Cardiac muscle cell (in vitro differentiated cells and primary cell): Measurements from ENCODE around the gene NAA35. TPM values are rescaled to one million over a fixed set of nuclear protein-coding genes. Genes with fewer than 3 reads are reported as not detected.

Source experiments
- DNase-seq, 2 donors: peaks; one replicate each; pipeline versions ENCODE4 v3.0.0 to v3.0.0-alpha.2; 2010 to 2017; ENCODE audit warnings: low read depth in 1 of 2, low spot score in 1 of 2
- H3K27ac ChIP-seq: fragments of 200-600 bp; sonication (generic); 2 replicates; pipeline ENCODE4 v1.5.1; 2016
- H3K27me3 ChIP-seq: fragments of 200-600 bp; sonication (generic); 2 replicates; pipeline ENCODE4 v1.6.0; 2016; ENCODE audit warnings: control low read depth
- H3K36me3 ChIP-seq: fragments of 200-600 bp; sonication (generic); 2 replicates; pipeline ENCODE4 v1.5.1; 2016; ENCODE audit warnings: control low read depth
- H3K4me1 ChIP-seq: fragments of 200-600 bp; sonication (generic); 2 replicates; pipeline ENCODE4 v1.8.1; 2017; ENCODE audit warnings: low read depth, mild to moderate bottlenecking, mixed run types
- H3K4me3 ChIP-seq: fragments of 200-600 bp; sonication (generic); 2 replicates; pipeline ENCODE4 v1.5.1; 2016; ENCODE audit warnings: mild to moderate bottlenecking
- H3K9me3 ChIP-seq: fragments of 200-600 bp; sonication (generic); 2 replicates; pipeline ENCODE4 v1.5.1; 2017; ENCODE audit warnings: low read depth, mild to moderate bottlenecking, control low read depth
- polyA plus RNA-seq: library from polyadenylated mRNA; unstranded; fragments of >200 nt; fragmentation: Nextera tagmentation; extraction: Ambion mirVana; gene quantifications from 2 replicates; pipeline ENCODE4 v1.2.1, GENCODE V29; 2016
- total RNA-seq: library from RNA; depleted of rRNA; stranded (reverse); fragments of >200 nt; gene quantifications from 2 replicates; pipeline ENCODE4 v1.2.3, GENCODE V29; 2016
- TF ChIP-seq, protein P1 (sequence below): IDR thresholded peaks from 2 replicates; pipeline ENCODE4 v1.5.1; 2012; ENCODE audit warnings: low read depth, mild to moderate bottlenecking, low read length

Gene NAA35
- total and polyA plus RNA-seq, 2 experiments from 2014 or later = 31.5 to 32.4 TPM

DNA sequence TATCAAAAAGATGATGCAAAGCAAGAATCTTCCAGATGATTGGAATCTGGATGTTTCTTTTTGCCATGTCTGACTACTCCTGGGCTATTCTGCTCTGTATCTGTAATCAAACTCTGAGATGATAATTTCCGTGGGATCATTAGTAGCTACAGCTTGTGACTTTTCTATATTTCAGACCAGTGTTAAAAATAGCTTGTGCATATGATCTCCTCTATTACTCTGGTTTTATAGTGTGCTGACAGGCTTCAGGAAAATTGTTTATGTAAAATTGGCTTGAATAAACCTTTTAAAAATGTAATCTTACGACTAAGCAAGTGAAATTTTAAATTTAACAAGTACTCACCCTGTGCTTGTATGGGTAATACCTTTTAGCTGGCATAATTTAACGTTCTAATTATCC is 40.4 kb downstream of the NAA35 start:
- Histone ChIP-seq H3K36me3 (peaks cover 48% of the 10 kb centered on the region), H3K4me3 (no peak overlapping the region), H3K27me3 (no peaks in the 10 kb centered on the region), H3K27ac (peak overlapping the region; percentile 27), H3K9me3 (no peaks in the 10 kb centered on the region), H3K4me1 (peaks cover 10% of the 10 kb centered on the region)
- TF ChIP-seq, protein P1, sequence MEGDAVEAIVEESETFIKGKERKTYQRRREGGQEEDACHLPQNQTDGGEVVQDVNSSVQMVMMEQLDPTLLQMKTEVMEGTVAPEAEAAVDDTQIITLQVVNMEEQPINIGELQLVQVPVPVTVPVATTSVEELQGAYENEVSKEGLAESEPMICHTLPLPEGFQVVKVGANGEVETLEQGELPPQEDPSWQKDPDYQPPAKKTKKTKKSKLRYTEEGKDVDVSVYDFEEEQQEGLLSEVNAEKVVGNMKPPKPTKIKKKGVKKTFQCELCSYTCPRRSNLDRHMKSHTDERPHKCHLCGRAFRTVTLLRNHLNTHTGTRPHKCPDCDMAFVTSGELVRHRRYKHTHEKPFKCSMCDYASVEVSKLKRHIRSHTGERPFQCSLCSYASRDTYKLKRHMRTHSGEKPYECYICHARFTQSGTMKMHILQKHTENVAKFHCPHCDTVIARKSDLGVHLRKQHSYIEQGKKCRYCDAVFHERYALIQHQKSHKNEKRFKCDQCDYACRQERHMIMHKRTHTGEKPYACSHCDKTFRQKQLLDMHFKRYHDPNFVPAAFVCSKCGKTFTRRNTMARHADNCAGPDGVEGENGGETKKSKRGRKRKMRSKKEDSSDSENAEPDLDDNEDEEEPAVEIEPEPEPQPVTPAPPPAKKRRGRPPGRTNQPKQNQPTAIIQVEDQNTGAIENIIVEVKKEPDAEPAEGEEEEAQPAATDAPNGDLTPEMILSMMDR = no peak
- no peak for DNase-seq

- Histone ChIP-seq H3K9me3 (no peaks in the 10 kb centered on the region), H3K36me3 (peaks cover 28% of the 10 kb centered on the region)
Measured at GRCh38 chr9:85984457-85984856, 43.5 kb downstream of the NAA35 start.

GRCh38 chr9:85987236-85987635 is 46.3 kb downstream of the NAA35 start:
- Histone ChIP-seq H3K27ac (no peak overlapping the region), H3K9me3 (no peaks in the 10 kb centered on the region), H3K4me1 (peaks cover 10% of the 10 kb centered on the region), H3K4me3 (no peak overlapping the region), H3K36me3 (peaks cover 12% of the 10 kb centered on the region), H3K27me3 (no peaks in the 10 kb centered on the region)
- TF ChIP-seq, protein P1 = no peak
- DNase-seq = no peak

More at GRCh38 chr9:85984457-85984856, 43.5 kb downstream of the NAA35 start:
- Histone ChIP-seq H3K27me3 (no peaks in the 10 kb centered on the region), H3K27ac (no peak overlapping the region), H3K4me3 (no peak overlapping the region), H3K4me1 (peaks cover 10% of the 10 kb centered on the region)
- TF ChIP-seq, protein P1 = no peak
- no peak for DNase-seq

GRCh38 chr9:85994191-85994590 is 53.2 kb downstream of the NAA35 start:
- Histone ChIP-seq H3K9me3 (no peaks in the 10 kb centered on the region), H3K27me3 (no peaks in the 10 kb centered on the region), H3K36me3 (peaks cover 20% of the 10 kb centered on the region), H3K4me3 (no peak overlapping the region), H3K27ac (no peak overlapping the region), H3K4me1 (no peaks in the 10 kb centered on the region)
- TF ChIP-seq, protein P1 = no peak
- no peak for DNase-seq

- DNase-seq = no peak
- TF ChIP-seq, protein P1 = no peak
- Histone ChIP-seq H3K4me3 (no peak overlapping the region), H3K4me1 (no peaks in the 10 kb centered on the region), H3K27ac (no peak overlapping the region), H3K36me3 (peaks cover 23% of the 10 kb centered on the region), H3K27me3 (no peaks in the 10 kb centered on the region), H3K9me3 (no peaks in the 10 kb centered on the region)
Measured at GRCh38 chr9:85995097-85995496, 54.2 kb downstream of the NAA35 start.

- Histone ChIP-seq H3K4me1 (no peaks in the 10 kb centered on the region), H3K9me3 (no peaks in the 10 kb centered on the region), H3K4me3 (no peak overlapping the region), H3K27ac (no peak overlapping the region), H3K27me3 (no peaks in the 10 kb centered on the region), H3K36me3 (peaks cover 23% of the 10 kb centered on the region)
- no peak for DNase-seq
- TF ChIP-seq, protein P1 = no peak
Measured at GRCh38 chr9:85995599-85995998, 54.7 kb downstream of the NAA35 start.
